Mesenchymal stem cell (in vitro differentiated cells and primary cell): ENCODE data around the gene EEF1AKMT1.

Source experiments
- DNase-seq: peaks from one replicate; pipeline ENCODE4 v3.0.0-alpha.2; 2013
- H2AFZ ChIP-seq: one replicate; pipeline ENCODE4 v1.6.1; 2013; ENCODE audit warnings: low read depth, mild to moderate bottlenecking, control low read depth, inconsistent platforms, low read length, moderate library complexity
- H2AK5ac ChIP-seq: 2 replicates; pipeline ENCODE4 v1.6.1; 2013; ENCODE audit warnings: low read length, moderate library complexity, mild to moderate bottlenecking, inconsistent platforms; ENCODE audit not compliant: severe bottlenecking
- H2BK120ac ChIP-seq: one replicate; pipeline ENCODE4 v1.6.1; 2013; ENCODE audit warnings: low read depth, mild to moderate bottlenecking, inconsistent platforms, low read length, moderate library complexity
- H2BK12ac ChIP-seq, 2 experiments: one replicate each; pipeline ENCODE4 v1.6.1; 2013; ENCODE audit warnings: inconsistent platforms in 2 of 2, low read length in 2 of 2, mild to moderate bottlenecking in 2 of 2, moderate library complexity in 2 of 2, control low read depth in 1 of 2
- H2BK15ac ChIP-seq: one replicate; pipeline ENCODE4 v1.6.1; 2013; ENCODE audit warnings: mild to moderate bottlenecking, low read depth, inconsistent platforms; ENCODE audit not compliant: poor library complexity, severe bottlenecking
- H2BK5ac ChIP-seq: 2 replicates; pipeline ENCODE4 v1.6.1; 2013; ENCODE audit warnings: low read depth, mild to moderate bottlenecking, low read length, control low read depth, inconsistent platforms; ENCODE audit not compliant: poor library complexity, severe bottlenecking
- H3K14ac ChIP-seq, 2 experiments: one replicate each; pipeline ENCODE4 v1.6.1; 2013; ENCODE audit warnings: inconsistent platforms in 2 of 2, low read length in 2 of 2, control low read depth in 1 of 2, mild to moderate bottlenecking in 1 of 2, moderate library complexity in 1 of 2
- H3K18ac ChIP-seq, 2 experiments: one replicate each; pipeline ENCODE4 v1.6.1; 2013; ENCODE audit warnings: inconsistent platforms in 2 of 2, low read length in 2 of 2, control low read depth in 1 of 2, low read depth in 1 of 2, mild to moderate bottlenecking in 1 of 2
- H3K23ac ChIP-seq, 2 experiments: one replicate each; pipeline ENCODE4 v1.6.1; 2013; ENCODE audit warnings: inconsistent platforms in 2 of 2, low read length in 2 of 2, mild to moderate bottlenecking in 2 of 2, moderate library complexity in 2 of 2, control low read depth in 1 of 2
- H3K27ac ChIP-seq: 2 replicates; pipeline ENCODE4 v1.5.1; 2013; ENCODE audit warnings: mild to moderate bottlenecking, moderate library complexity, low read length, control low read depth, inconsistent platforms; ENCODE audit not compliant: poor library complexity, severe bottlenecking
- H3K27me3 ChIP-seq, 2 experiments: 2 replicates each; pipeline versions ENCODE4 v1.6.1 to v1.7.0; 2013; ENCODE audit warnings: low read length in 2 of 2, mild to moderate bottlenecking in 2 of 2, moderate library complexity in 2 of 2, control low read depth in 1 of 2, inconsistent platforms in 1 of 2; ENCODE audit not compliant: control insufficient read depth in 1 of 2, insufficient read depth in 1 of 2
- H3K36me3 ChIP-seq, 2 experiments: 2 replicates each; pipeline versions ENCODE4 v1.6.1 to v1.7.0; 2013; ENCODE audit warnings: low read length in 2 of 2, control low read depth in 1 of 2, inconsistent platforms in 1 of 2, low read depth in 1 of 2, mild to moderate bottlenecking in 1 of 2; ENCODE audit not compliant: insufficient read depth in 2 of 2, control insufficient read depth in 1 of 2
- H3K4ac ChIP-seq, 2 experiments: one replicate each; pipeline ENCODE4 v1.6.1; 2013; ENCODE audit warnings: inconsistent platforms in 2 of 2, low read length in 2 of 2, mild to moderate bottlenecking in 2 of 2, moderate library complexity in 2 of 2, control low read depth in 1 of 2, low read depth in 1 of 2
- H3K4me1 ChIP-seq: 2 replicates; pipeline ENCODE4 v1.6.1; 2013; ENCODE audit warnings: low read depth, low read length, control low read depth; ENCODE audit not compliant: control insufficient read depth, insufficient read depth
- H3K4me2 ChIP-seq: 2 replicates; pipeline ENCODE4 v1.6.1; 2013; ENCODE audit warnings: low read length, mild to moderate bottlenecking, inconsistent platforms; ENCODE audit not compliant: poor library complexity, severe bottlenecking
- H3K4me3 ChIP-seq, 2 experiments: 2 replicates each; pipeline versions ENCODE4 v1.5.1 to v1.7.0; 2013; ENCODE audit warnings: low read length in 2 of 2, mild to moderate bottlenecking in 2 of 2, control low read depth in 1 of 2, low read depth in 1 of 2; ENCODE audit not compliant: insufficient read depth in 1 of 2
- H3K79me1 ChIP-seq: replicated peaks from 2 replicates; pipeline ENCODE4 v1.6.1; 2013; ENCODE audit warnings: mild to moderate bottlenecking, control low read depth, low read length, inconsistent platforms; ENCODE audit not compliant: poor library complexity, severe bottlenecking
- H3K9ac ChIP-seq: 2 replicates; pipeline ENCODE4 v1.7.0; 2013; ENCODE audit warnings: mild to moderate bottlenecking, low read length, moderate library complexity
- H3K9me3 ChIP-seq: 2 replicates; pipeline ENCODE4 v1.7.0; 2013; ENCODE audit warnings: mild to moderate bottlenecking, low read length; ENCODE audit not compliant: control insufficient read depth
- H4K8ac ChIP-seq: one replicate; pipeline ENCODE4 v1.6.1; 2013; ENCODE audit warnings: inconsistent platforms, mild to moderate bottlenecking, low read length, moderate library complexity
- H4K91ac ChIP-seq: one replicate; pipeline ENCODE4 v1.6.1; 2013; ENCODE audit warnings: mild to moderate bottlenecking, low read length, inconsistent platforms
- WGBS: methylation state at CpG from one replicate; pipeline ENCODE4 v1.1.7; 2013; ENCODE audit warnings: mixed read lengths; 5-methylcytosine and 5-hydroxymethylcytosine counted together

Gene EEF1AKMT1

DNA sequence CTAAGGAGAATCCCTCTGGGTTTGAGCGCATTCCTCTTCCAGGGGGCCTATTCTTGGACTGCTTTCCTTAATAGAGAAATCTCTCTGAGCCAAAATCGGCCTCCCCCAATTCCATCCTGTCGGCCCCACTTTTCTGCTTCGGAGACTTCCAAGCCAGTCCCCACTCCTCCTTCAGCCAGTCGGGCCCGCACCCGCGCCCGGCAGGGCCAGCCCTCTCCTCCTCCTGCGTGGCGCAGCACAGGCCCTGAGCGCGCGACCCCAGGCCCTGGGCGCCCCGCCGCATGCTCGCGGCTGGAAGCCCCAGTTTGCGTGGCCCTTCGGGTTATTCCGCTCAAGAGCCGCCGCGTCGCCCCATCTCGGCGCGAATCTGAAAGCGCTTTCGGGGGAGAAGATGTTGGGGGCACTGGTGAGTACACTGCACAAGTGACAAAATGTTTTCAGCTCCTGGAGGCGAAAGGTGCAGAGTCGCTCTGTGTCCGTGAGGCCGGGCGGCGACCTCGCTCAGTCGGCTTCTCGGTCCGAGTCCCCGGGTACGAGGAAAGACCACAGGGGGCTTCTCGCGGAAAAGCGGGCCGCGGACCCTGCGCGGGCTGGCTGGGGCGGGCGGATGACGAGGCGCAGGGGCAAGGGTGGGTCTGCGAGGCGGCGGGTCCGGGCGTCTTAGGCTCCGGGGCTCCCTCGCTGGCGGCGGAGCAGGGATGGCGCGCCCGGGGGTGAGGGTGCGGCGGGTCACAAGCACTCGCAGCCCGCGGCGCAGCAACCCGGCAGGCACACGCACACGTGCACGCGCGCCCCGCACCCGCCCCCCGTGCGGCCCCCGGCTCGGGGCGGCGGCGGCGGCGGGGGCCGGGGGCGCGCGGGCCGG, 70.6 kb downstream of the EEF1AKMT1 start, which contains the start of gene IL17D:
Gene IL17D, plus strand, starts transcription at position 785 of the 865 bp plus-strand sequence. CDS start 303 bp downstream, outside the sequence.
- DNase-seq: peak; percentile 33
- Histone ChIP-seq H3K4me1 (peaks cover 11% of the 10 kb centered on the region), H3K36me3 (no peaks in the 10 kb centered on the region), H2BK5ac (no peak within 1 kb of the TSS), H3K4ac (no peak within 1 kb of the TSS), H2BK12ac (no peak within 1 kb of the TSS), H4K91ac (peak within 1 kb of the TSS; percentile 50), H3K4me2 (peak within 1 kb of the TSS; percentile 99), H4K8ac (peak within 1 kb of the TSS; percentile 49), H3K79me1 (no peaks in the 10 kb centered on the region), H3K27ac (no peak within 1 kb of the TSS), H2AFZ (peak within 1 kb of the TSS; percentile 84), H3K14ac (peak within 1 kb of the TSS in 1 of 2 experiments; percentile 21), H3K27me3 (peaks cover 0 to 9% of the 10 kb centered on the region in 2 experiments), H3K23ac (no peak within 1 kb of the TSS), H3K9me3 (no peaks in the 10 kb centered on the region), H3K4me3 (peak within 1 kb of the TSS; percentile 81 to 85), H2BK15ac (peak within 1 kb of the TSS; percentile 93), H3K9ac (peak within 1 kb of the TSS; percentile 88), H2BK120ac (peak within 1 kb of the TSS; percentile 73), H3K18ac (no peak within 1 kb of the TSS), H2AK5ac (no peak within 1 kb of the TSS)
- 1% methylated on average over 44 of the region's 94 CpGs for WGBS

DNA sequence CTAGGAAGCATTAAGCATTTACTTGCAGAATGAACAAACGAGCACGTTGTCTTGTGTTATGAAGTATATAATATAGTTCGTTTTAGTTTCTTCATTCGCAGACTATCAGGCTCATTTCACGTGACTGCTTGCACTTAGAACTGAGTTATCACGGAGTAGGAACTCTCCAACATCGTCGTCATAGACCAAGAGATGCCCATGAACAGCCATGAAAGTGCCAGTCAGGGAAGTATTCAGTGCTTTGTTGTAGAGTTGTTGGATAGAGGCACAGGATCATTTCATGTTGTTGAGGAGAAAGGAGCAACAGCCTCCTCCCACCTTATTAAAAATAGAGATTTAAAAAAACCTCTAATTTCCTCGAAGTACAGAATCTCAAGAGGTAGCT, 71.2 kb downstream of the EEF1AKMT1 start:
- no peak overlapping the region for H3K27ac ChIP-seq
- H3K14ac ChIP-seq: no peak overlapping the region
- DNase-seq: peak; percentile 16
- H2BK12ac ChIP-seq: no peak overlapping the region
- H3K79me1 ChIP-seq: no peaks in the 10 kb centered on the region
- H2BK15ac ChIP-seq: no peak overlapping the region
- peaks cover 11% of the 10 kb centered on the region for H3K4me1 ChIP-seq
- H3K9ac ChIP-seq: peak overlapping the region; percentile 88
- H3K27me3 ChIP-seq: peaks cover 0 to 9% of the 10 kb centered on the region in 2 experiments
- no peak overlapping the region for H3K18ac ChIP-seq
- H3K36me3 ChIP-seq: no peaks in the 10 kb centered on the region
- H3K4ac ChIP-seq: no peak overlapping the region
- no peak overlapping the region for H4K91ac ChIP-seq
- no peaks in the 10 kb centered on the region for H3K9me3 ChIP-seq
- H2BK120ac ChIP-seq: no peak overlapping the region
- WGBS: 47% methylated on average over 9 of the region's 9 CpGs
- H2AK5ac ChIP-seq: no peak overlapping the region
- H2AFZ ChIP-seq: no peak overlapping the region
- H2BK5ac ChIP-seq: no peak overlapping the region
- peak overlapping the region; percentile 99 for H3K4me2 ChIP-seq
- no peak overlapping the region for H4K8ac ChIP-seq
- peak overlapping the region in 1 of 2 experiments; percentile 85 for H3K4me3 ChIP-seq
- H3K23ac ChIP-seq: no peak overlapping the region

DNA sequence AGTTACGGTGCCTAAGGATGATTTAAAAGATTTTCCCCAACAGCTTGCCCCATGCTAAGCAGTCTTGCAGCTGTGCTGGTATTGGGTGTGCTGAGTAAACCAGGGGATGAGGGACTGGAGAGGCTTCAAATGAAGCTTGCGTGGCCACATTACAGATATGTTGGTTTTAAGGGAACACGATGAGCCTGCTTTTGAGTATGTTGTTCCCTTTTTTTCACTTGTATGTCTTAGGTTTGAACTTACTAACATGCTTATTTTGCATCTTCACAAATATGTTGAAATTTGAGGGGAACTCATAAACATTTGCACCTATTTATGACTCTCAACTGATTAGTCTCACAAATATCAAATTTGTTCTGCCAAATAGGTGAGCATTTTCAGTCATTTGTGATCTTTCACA, 72.3 kb downstream of the EEF1AKMT1 start:
- no peak for DNase-seq
- Histone ChIP-seq H3K27ac (no peak overlapping the region), H2AK5ac (no peak overlapping the region), H3K4me3 (no peak overlapping the region), H3K9ac (no peak overlapping the region), H3K14ac (no peak overlapping the region), H3K4me1 (peaks cover 11% of the 10 kb centered on the region), H3K79me1 (no peaks in the 10 kb centered on the region), H3K4ac (no peak overlapping the region), H3K36me3 (no peaks in the 10 kb centered on the region), H3K18ac (no peak overlapping the region), H4K8ac (no peak overlapping the region), H2BK12ac (no peak overlapping the region), H2AFZ (no peak overlapping the region), H3K9me3 (no peaks in the 10 kb centered on the region), H3K4me2 (no peak overlapping the region), H2BK120ac (no peak overlapping the region), H2BK5ac (no peak overlapping the region), H3K27me3 (peaks cover 0 to 9% of the 10 kb centered on the region in 2 experiments), H2BK15ac (no peak overlapping the region), H3K23ac (no peak overlapping the region), H4K91ac (no peak overlapping the region)
- WGBS: 97% methylated on average over 1 of the region's 3 CpGs

- 93% methylated on average over 6 of the region's 6 CpGs for WGBS
- Histone ChIP-seq H2AK5ac (no peak overlapping the region), H3K9ac (no peak overlapping the region), H3K36me3 (no peaks in the 10 kb centered on the region), H3K27ac (no peak overlapping the region), H3K14ac (no peak overlapping the region), H2AFZ (no peak overlapping the region), H2BK120ac (no peak overlapping the region), H2BK15ac (no peak overlapping the region), H3K23ac (no peak overlapping the region), H3K27me3 (peaks cover 0 to 4% of the 10 kb centered on the region in 2 experiments), H3K4me3 (no peak overlapping the region), H3K9me3 (no peaks in the 10 kb centered on the region), H4K91ac (no peak overlapping the region), H3K79me1 (no peaks in the 10 kb centered on the region), H3K4me1 (peaks cover 11% of the 10 kb centered on the region), H2BK5ac (no peak overlapping the region), H4K8ac (no peak overlapping the region), H2BK12ac (no peak overlapping the region), H3K18ac (no peak overlapping the region), H3K4me2 (no peak overlapping the region), H3K4ac (no peak overlapping the region)
- DNase-seq: no peak
Measured at GRCh38 chr13:20700288-20700687, 73.5 kb downstream of the EEF1AKMT1 start.
